ENCODE measurements around the gene GHRHR.

Gene GHRHR

DNA sequence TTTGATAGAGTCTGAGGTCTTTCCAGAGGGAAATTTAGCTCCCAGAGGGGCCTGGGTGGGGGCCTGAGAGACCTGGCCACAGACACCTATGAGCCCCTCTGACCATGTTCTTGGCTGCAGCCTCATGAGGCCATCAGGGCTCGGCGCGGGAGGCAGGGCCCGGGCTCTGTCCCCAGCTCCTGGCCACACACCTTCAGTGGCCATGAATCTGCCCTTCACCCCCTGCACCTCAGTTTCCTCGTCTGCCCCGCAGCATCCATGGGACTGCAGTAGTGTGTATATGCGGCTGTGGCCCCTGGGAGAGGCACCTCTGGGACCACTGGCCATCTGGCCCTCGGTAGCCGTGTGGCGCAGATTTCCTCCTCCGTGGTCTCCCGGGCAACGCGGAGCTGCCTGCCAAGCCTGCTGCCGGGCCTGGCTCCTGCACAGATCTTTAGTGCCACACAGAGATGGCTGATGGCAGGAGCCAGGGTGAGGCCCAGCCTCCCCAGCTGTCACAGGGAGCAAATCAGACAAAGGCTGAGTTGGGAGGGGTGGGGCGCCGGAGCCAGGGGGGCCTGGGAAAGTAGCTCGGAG is 64.8 kb downstream of the GHRHR start:
- Histone ChIP-seq H3K4me1 (ENCODE audit: control insufficient read depth, insufficient read depth, low read length) (no peaks in the 10 kb centered on the region), H3K4me3 (ENCODE audit: low read length) (no peak overlapping the region), H3K27ac (ENCODE audit: low read depth, low read length) (no peak overlapping the region), H3K27me3 (ENCODE audit: control insufficient read depth, insufficient read depth, low read length) (no peaks in the 10 kb centered on the region), H3K9ac (ENCODE audit: low read length) (no peak overlapping the region), H3K36me3 (ENCODE audit: control insufficient read depth, insufficient read depth, low read length) (no peaks in the 10 kb centered on the region)
